ENCODE data around the gene FAM169A.

FAM169A gene

DNA sequence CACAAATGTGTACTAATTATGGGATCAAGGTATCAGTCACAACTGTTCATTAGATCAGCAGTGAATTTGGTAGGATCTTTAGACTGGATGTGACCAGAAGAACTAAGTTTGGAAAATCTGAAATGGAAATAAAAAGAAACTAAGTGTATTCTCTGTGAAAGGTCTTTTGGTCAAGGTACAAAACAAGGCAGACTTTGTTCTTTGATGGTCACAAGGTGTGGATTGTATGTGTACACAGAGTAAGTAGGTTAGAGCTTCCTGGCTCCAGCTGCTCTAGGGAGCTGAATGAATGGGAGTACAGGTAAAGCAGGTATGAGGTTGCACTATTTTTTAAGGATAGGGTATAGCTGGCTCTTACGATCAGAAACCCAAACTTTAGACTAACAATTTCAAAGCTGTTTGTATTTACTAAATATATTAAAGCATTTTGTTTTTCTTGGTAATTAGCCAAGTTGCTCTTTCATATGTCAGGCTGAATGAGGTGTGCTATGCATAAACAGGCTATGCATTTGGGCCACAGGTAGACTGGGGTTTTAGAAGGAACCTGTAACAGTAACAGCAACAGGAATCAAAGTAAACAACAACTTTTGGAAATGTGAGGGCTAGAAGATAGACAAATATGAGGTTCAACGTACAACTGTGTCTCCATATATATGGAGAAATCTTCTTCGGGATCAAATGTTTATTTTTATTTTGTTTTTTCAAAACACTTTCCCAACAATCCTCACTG is 32.5 kb downstream of the FAM169A start:
- DNase-seq (ENCODE audit: low read depth): peak; percentile 74
- no peak overlapping the region for H3K4me3 ChIP-seq (ENCODE audit: low read depth, low read length)
- no peak for TF ChIP-seq CTCF (IDR thresholded peaks at IDR 0.05; ENCODE audit: control insufficient read depth, extremely low read depth, insufficient read depth)

DNA sequence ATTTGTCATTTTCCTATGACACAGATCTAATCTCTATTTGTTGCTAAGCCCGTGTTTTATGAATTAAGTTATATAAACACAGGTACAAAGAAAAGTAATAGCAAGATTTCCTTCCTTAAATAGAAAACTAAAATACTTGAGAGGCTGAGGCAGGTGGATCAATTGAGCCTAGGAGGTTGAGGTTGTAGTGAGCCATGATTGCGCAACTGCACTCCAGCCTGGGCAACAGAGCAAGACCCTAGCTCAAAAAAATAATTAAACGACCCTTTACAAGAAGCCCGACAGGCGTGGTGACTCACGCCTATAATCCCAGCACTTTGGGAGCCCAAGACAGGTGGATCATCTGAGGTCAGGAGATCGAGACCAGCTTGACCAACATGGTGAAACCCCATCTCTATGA is 36.8 kb downstream of the FAM169A start:
- DNase-seq (ENCODE audit: low read depth): no peak
- TF ChIP-seq CTCF (IDR thresholded peaks at IDR 0.05; ENCODE audit: control insufficient read depth, extremely low read depth, insufficient read depth): no peak
- no peak overlapping the region for H3K4me3 ChIP-seq (ENCODE audit: low read depth, low read length)

DNA sequence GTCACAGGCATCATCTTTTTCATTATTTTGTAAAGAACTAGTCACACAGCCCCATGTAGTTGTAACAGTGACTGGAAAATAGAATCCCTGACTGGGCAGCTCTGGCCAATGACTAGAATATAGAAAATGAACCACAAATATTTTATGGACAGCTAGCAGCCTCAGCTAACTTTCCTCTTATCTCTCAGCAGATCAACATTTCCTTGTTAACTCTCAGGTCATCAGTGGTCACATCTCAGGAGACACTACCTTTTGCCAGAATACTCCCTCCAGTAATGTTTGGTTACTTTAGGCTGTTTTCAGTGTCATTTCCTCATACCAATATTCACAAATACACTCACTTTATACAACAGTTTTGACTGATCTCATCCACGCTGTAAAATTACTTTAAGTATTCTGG is 43.9 kb downstream of the FAM169A start:
- no peak overlapping the region for H3K4me3 ChIP-seq (ENCODE audit: low read depth, low read length)
- no peak for TF ChIP-seq CTCF (IDR thresholded peaks at IDR 0.05; ENCODE audit: control insufficient read depth, extremely low read depth, insufficient read depth)
- DNase-seq (ENCODE audit: low read depth): no peak

GRCh38 chr5:74816875-74817274 is 49.3 kb downstream of the FAM169A start:
- DNase-seq (ENCODE audit: low read depth): no peak
- TF ChIP-seq CTCF (IDR thresholded peaks at IDR 0.05; ENCODE audit: control insufficient read depth, extremely low read depth, insufficient read depth): no peak
- H3K4me3 ChIP-seq (ENCODE audit: low read depth, low read length): no peak overlapping the region

- no peak for DNase-seq (ENCODE audit: low read depth)
- TF ChIP-seq CTCF (IDR thresholded peaks at IDR 0.05; ENCODE audit: control insufficient read depth, extremely low read depth, insufficient read depth): no peak
- no peak overlapping the region for H3K4me3 ChIP-seq (ENCODE audit: low read depth, low read length)
Measured at GRCh38 chr5:74810915-74811314, 55.3 kb downstream of the FAM169A start.

- TF ChIP-seq CTCF (IDR thresholded peaks at IDR 0.05; ENCODE audit: control insufficient read depth, extremely low read depth, insufficient read depth): no peak
Measured at GRCh38 chr5:74801941-74802340, 64.2 kb downstream of the FAM169A start.

DNA sequence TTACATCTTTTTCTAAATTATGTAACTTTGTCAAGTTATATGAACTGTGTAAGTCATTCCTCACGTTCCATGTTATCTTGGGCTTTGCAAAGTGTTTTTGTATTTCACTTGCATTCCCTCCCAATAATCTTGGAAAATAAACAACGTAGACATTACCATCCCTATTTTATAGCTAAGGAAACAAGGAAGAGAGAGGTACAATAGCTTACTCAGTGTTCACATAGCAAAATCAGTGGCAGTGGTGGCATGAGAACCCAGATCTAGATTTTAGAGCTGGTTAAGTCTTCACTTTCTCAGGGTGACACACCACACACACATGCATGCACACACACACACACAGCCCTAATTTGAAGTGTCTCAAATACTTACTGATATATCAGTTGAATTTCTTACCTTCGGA is 65.0 kb downstream of the FAM169A start:
- no peak overlapping the region for H3K4me3 ChIP-seq (ENCODE audit: low read depth, low read length)
- TF ChIP-seq CTCF (IDR thresholded peaks at IDR 0.05; ENCODE audit: control insufficient read depth, extremely low read depth, insufficient read depth): no peak
- DNase-seq (ENCODE audit: low read depth): no peak

More at GRCh38 chr5:74801941-74802340, 64.2 kb downstream of the FAM169A start:
- no peak overlapping the region for H3K4me3 ChIP-seq (ENCODE audit: low read depth, low read length)
- no peak for DNase-seq (ENCODE audit: low read depth)

All from LNCaP clone FGC (cell line).